ENCODE data around the gene AP1S3. TPM values are rescaled to one million over a fixed set of nuclear protein-coding genes. Genes with fewer than 3 reads are reported as not detected.

AP1S3 gene
- total and polyA plus RNA-seq, 2 donors (not counting 3 experiments of a cell fraction or from before 2014, with no cell fraction given): 0.69 to 3.8 TPM

- Histone ChIP-seq H4K20me1 (replicated peaks; ENCODE audit: control insufficient read depth, extremely low read depth, insufficient read depth, low read length) (no peaks in the 10 kb centered on the region), H3K36me3 (ENCODE audit: control insufficient read depth in 2 of 2, extremely low read depth in 1 of 2, insufficient read depth in 2 of 2, low read length in 2 of 2) (no peaks in the 10 kb centered on the region), H3K9ac (replicated peaks; ENCODE audit: extremely low read depth, insufficient read depth, low read length) (no peak overlapping the region), H3K4me1 (ENCODE audit: control insufficient read depth, extremely low read depth, insufficient read depth, low read length) (no peaks in the 10 kb centered on the region), H2AFZ (ENCODE audit: low read depth, low read length) (no peak overlapping the region), H3K9me1 (replicated peaks; ENCODE audit: control insufficient read depth, extremely low read depth, insufficient read depth, low read length) (no peaks in the 10 kb centered on the region), H3K4me2 (ENCODE audit: insufficient read depth, low read length) (no peak overlapping the region), H3K4me3 (replicated peaks in 1 of 3; ENCODE audit: insufficient read depth in 1 of 3, low read depth in 1 of 3, low read length in 3 of 3) (no peak overlapping the region), H3K27ac (ENCODE audit: insufficient read depth, low read depth, low read length) (no peak overlapping the region), H3K27me3 (ENCODE audit: control insufficient read depth in 2 of 2, insufficient read depth in 2 of 2, low read length in 2 of 2) (no peaks in the 10 kb centered on the region), H3K79me2 (ENCODE audit: control insufficient read depth, insufficient read depth, low read length) (no peaks in the 10 kb centered on the region), H3K9me3 (replicated peaks; ENCODE audit: control insufficient read depth, insufficient read depth, low read length) (no peaks in the 10 kb centered on the region)
- no peak for TF ChIP-seq MYC (IDR thresholded peaks at IDR 0.05; ENCODE audit: low read depth, low read length)
- ChIA-PET POLR2A (no interaction called here), CTCF (no interaction called here)
- dilution Hi-C loops (cut with MboI; ENCODE audit: extremely low pct_ligation_motif_present, low sequenced_read_pairs) (no loop called here), intact Hi-C loops (cut with micrococcal nuclease) (no loop called here)
- DNase-seq (ENCODE audit: low read depth, low spot score) (no peak), FAIRE-seq (no peak)
- no TSS peak for BruUV-seq (replicated peaks)
Measured at GRCh38 chr2:223826995-223827394, 10.4 kb downstream of the AP1S3 start.

GRCh38 chr2:223824301-223824700 lies 13.1 kb downstream of the AP1S3 start:
- no peak overlapping the region for H2AFZ ChIP-seq (ENCODE audit: low read depth, low read length)
- no peak overlapping the region for H3K4me3 ChIP-seq (replicated peaks in 1 of 3; ENCODE audit: insufficient read depth in 1 of 3, low read depth in 1 of 3, low read length in 3 of 3)
- no peak for DNase-seq (ENCODE audit: low read depth, low spot score)
- POLR2A ChIA-PET: no interaction called here
- intact Hi-C loops (cut with micrococcal nuclease): no loop called here
- no peaks in the 10 kb centered on the region for H3K36me3 ChIP-seq (ENCODE audit: control insufficient read depth in 2 of 2, extremely low read depth in 1 of 2, insufficient read depth in 2 of 2, low read length in 2 of 2)
- H3K4me2 ChIP-seq (ENCODE audit: insufficient read depth, low read length): no peak overlapping the region
- no peaks in the 10 kb centered on the region for H3K9me3 ChIP-seq (replicated peaks; ENCODE audit: control insufficient read depth, insufficient read depth, low read length)
- no peaks in the 10 kb centered on the region for H4K20me1 ChIP-seq (replicated peaks; ENCODE audit: control insufficient read depth, extremely low read depth, insufficient read depth, low read length)
- dilution Hi-C loops (cut with MboI; ENCODE audit: extremely low pct_ligation_motif_present, low sequenced_read_pairs): no loop called here
- H3K9ac ChIP-seq (replicated peaks; ENCODE audit: extremely low read depth, insufficient read depth, low read length): no peak overlapping the region
- H3K4me1 ChIP-seq (ENCODE audit: control insufficient read depth, extremely low read depth, insufficient read depth, low read length): peaks cover 11% of the 10 kb centered on the region
- H3K9me1 ChIP-seq (replicated peaks; ENCODE audit: control insufficient read depth, extremely low read depth, insufficient read depth, low read length): no peaks in the 10 kb centered on the region
- CTCF ChIA-PET: interaction anchor here (0.9 to 1.0 kb wide), 2 partner anchors 17 to 18 kb away, joined by 3 read pairs; no protein-coding TSS in a partner anchor
- no TSS peak for BruUV-seq (replicated peaks)
- H3K27me3 ChIP-seq (ENCODE audit: control insufficient read depth in 2 of 2, insufficient read depth in 2 of 2, low read length in 2 of 2): no peaks in the 10 kb centered on the region
- no peak for FAIRE-seq
- no peak overlapping the region for H3K27ac ChIP-seq (ENCODE audit: insufficient read depth, low read depth, low read length)
- TF ChIP-seq POLR2A (IDR thresholded peaks at IDR 0.05; ENCODE audit: low read depth, low read length) (no peak), MAX (IDR thresholded peaks at IDR 0.05; ENCODE audit: insufficient read depth, insufficient read length) (no peak), FOS (IDR thresholded peaks at IDR 0.05; ENCODE audit: borderline replicate concordance, insufficient read depth, low read length) (no peak), POLR2AphosphoS5 (IDR thresholded peaks at IDR 0.05; ENCODE audit: insufficient read depth, low read depth, low read length) (no peak), CTCF (IDR thresholded peaks at IDR 0.05; ENCODE audit: extremely low read depth in 1 of 2, insufficient read depth in 1 of 2, low read depth in 1 of 2, low read length in 2 of 2) (no peak), JUN (IDR thresholded peaks at IDR 0.05; ENCODE audit: borderline replicate concordance, insufficient read depth, insufficient read length, low read depth) (no peak), MYC (IDR thresholded peaks at IDR 0.05; ENCODE audit: low read depth, low read length) (no peak), GATA2 (IDR thresholded peaks at IDR 0.05; ENCODE audit: insufficient read depth, insufficient read length, low read depth, low read length) (no peak), EZH2 (IDR thresholded peaks at IDR 0.05; ENCODE audit: borderline replicate concordance, low read depth, low read length, severe bottlenecking) (no peak)
- H3K79me2 ChIP-seq (ENCODE audit: control insufficient read depth, insufficient read depth, low read length): no peaks in the 10 kb centered on the region
